Peyer's patch (tissue), 4 donors: ENCODE measurements around the gene LEMD1. TPM values are rescaled to one million over a fixed set of nuclear protein-coding genes. Genes with fewer than 3 reads are reported as not detected.

ENCODE experiments used
- DNase-seq, 3 donors: peaks; one replicate each; pipeline ENCODE4 v3.0.0-alpha.2; 2017 to 2019
- H3K27ac ChIP-seq, 4 donors: fragments of 200-600 bp; sonication (generic); one replicate each; pipeline ENCODE4 v1.5.1; 2016 to 2019
- H3K27me3 ChIP-seq, 2 donors: fragments of 200-600 bp; sonication (generic); one replicate each; pipeline ENCODE4 v1.5.1; 2019
- H3K36me3 ChIP-seq, 3 donors: fragments of 200-600 bp; sonication (generic); one replicate each; pipeline ENCODE4 v1.5.1; 2016 to 2019
- H3K4me1 ChIP-seq, 4 donors: fragments of 200-600 bp; sonication (generic); one replicate each; pipeline ENCODE4 v1.5.1; 2016 to 2019
- H3K4me3 ChIP-seq, 4 donors: fragments of 200-600 bp; sonication (generic); 1 replicate in 3 of 4; 2 replicates in 1 of 4; pipeline ENCODE4 v1.5.1; 2016 to 2019; ENCODE audit warnings: mild to moderate bottlenecking in 1 of 4
- H3K9me3 ChIP-seq, 4 donors: fragments of 200-600 bp; sonication (generic); one replicate each; pipeline ENCODE4 v1.5.1; 2016 to 2019; ENCODE audit warnings: mild to moderate bottlenecking in 1 of 4
- POLR2A ChIP-seq, 2 donors: fragments of 450-650 bp; IDR thresholded peaks; one replicate each; pipeline ENCODE4 v1.5.1; 2017; ENCODE audit warnings: antibody characterized with exemption in 2 of 2, mild to moderate bottlenecking in 2 of 2, moderate library complexity in 2 of 2
- total RNA-seq, 4 donors: library from RNA; depleted of rRNA; stranded (reverse); fragments of >200 nt; gene quantifications; one replicate each; pipeline ENCODE4 v1.1.0, GENCODE V29; 2016
- TF ChIP-seq, protein P1 (sequence below), 6 experiments: fragments of 450-650 bp in 4 of 6; fragments of 200-600 bp in 2 of 6; sonication (generic) in 1 of 6; IDR thresholded peaks; one replicate each; pipeline ENCODE4 v1.5.1; 2017 to 2019; ENCODE audit warnings: antibody characterized with exemption in 6 of 6, mild to moderate bottlenecking in 3 of 6, moderate library complexity in 1 of 6

LEMD1 gene
- total RNA-seq, 4 donors from 2014 or later = 2.4 to 3.7 TPM; not detected in 2

DNA sequence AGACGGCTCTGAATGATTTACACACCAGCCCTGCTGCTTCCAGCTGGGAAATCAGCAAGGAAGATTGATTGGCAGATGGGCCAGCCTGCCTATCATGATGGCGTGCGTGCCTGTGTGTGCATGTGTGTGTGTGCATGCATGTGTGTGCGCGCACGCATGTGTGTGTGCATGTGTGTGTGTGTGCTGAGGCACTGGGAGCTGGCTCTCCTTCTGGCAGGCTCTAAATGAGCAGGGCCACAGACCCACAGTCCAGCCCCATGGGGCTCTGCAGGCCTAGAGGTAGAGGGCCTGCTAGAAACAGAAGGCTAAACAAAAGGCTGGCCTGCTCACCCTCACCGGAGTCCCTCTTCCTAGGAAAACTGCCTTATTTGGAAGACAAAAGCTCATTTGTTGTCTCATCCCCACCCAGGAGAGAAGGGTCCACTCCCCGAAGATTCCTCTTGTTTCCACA, 71.1 kb downstream of the LEMD1 start:
- Histone ChIP-seq H3K36me3 (no peaks in the 10 kb centered on the region), H3K4me1 (peaks cover 0 to 13% (median 0%) of the 10 kb centered on the region in 4 donors), H3K4me3 (no peak overlapping the region), H3K27me3 (no peaks in the 10 kb centered on the region), H3K27ac (no peak overlapping the region), H3K9me3 (no peaks in the 10 kb centered on the region)
- DNase-seq = no peak
- TF ChIP-seq, protein P1, sequence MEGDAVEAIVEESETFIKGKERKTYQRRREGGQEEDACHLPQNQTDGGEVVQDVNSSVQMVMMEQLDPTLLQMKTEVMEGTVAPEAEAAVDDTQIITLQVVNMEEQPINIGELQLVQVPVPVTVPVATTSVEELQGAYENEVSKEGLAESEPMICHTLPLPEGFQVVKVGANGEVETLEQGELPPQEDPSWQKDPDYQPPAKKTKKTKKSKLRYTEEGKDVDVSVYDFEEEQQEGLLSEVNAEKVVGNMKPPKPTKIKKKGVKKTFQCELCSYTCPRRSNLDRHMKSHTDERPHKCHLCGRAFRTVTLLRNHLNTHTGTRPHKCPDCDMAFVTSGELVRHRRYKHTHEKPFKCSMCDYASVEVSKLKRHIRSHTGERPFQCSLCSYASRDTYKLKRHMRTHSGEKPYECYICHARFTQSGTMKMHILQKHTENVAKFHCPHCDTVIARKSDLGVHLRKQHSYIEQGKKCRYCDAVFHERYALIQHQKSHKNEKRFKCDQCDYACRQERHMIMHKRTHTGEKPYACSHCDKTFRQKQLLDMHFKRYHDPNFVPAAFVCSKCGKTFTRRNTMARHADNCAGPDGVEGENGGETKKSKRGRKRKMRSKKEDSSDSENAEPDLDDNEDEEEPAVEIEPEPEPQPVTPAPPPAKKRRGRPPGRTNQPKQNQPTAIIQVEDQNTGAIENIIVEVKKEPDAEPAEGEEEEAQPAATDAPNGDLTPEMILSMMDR (IDR thresholded peaks at IDR 0.05) = no peak
- no peak for TF ChIP-seq POLR2A (IDR thresholded peaks at IDR 0.05)

DNA sequence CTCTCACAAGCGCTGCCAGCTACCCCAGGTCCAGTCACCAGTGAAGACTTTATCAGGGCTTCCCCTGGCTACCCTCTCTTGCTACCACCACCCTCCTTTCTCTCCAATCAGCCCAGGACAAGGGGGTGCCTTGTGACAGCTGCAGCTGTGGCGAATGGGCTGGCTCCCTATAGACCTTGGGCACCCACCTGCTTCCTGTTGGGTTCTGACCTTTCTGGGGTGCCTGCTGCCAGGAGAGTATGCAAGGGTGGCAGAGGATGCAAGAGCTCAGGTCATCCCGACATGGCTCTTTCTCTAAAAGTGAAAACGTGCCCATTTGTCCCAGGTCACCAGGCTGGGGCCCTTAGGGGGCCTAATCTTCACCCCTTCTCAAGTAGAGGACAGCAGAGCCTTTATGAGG, 71.7 kb downstream of the LEMD1 start:
- peaks cover 0 to 8% (median 0%) of the 10 kb centered on the region in 4 donors for H3K4me1 ChIP-seq
- DNase-seq = peak in 1 of 3 donors; percentile 47
- H3K9me3 ChIP-seq = no peaks in the 10 kb centered on the region
- TF ChIP-seq POLR2A (IDR thresholded peaks at IDR 0.05) = no peak
- TF ChIP-seq, protein P1 (IDR thresholded peaks at IDR 0.05) = no peak
- H3K36me3 ChIP-seq = no peaks in the 10 kb centered on the region
- no peaks in the 10 kb centered on the region for H3K27me3 ChIP-seq
- no peak overlapping the region for H3K4me3 ChIP-seq
- no peak overlapping the region for H3K27ac ChIP-seq

DNA sequence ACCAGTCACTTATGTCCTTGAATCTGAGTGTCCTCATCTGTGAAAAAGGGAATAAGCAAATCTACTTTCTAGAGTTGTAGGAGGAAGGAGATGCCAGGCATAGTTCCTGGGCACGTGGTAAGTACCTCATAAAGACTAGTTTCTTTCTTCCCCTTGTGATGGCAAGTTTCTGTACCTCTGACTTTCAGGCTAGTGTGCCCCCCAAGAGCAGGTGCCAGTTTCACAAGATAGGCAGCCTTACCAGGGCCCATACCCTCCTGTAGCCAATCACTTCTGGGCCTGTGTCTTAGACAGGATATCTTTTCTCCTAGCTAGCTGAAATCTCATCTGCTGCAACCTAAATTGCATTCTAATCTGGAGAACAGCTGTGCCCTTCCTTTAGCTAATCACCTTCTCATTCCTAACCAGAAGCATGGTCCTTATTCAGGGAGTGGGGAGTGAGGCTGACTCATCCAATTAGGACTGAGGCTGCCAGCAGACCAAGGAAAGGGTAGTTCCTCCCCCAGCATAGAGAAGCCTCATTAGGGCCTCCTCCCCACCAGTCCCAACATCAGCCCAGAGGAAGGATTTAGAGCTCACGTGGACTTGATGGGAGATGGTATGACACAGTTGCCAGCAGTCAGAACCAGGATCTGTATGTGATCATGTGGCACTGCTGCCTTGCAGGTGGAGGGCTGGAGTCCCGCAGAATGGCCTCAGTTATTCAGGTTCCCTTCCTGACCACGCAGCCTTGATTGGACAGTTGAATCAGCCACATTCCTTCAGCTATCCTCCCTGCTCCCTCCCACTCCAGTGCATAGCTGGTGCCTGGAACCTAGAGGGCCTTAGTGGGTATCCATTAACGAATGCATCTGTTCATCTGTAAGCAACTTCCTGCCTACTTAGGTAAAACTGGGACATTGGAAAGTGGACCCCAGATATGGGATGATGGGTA, 73.0 kb downstream of the LEMD1 start:
- H3K27me3 ChIP-seq = peaks cover 0 to 11% of the 10 kb centered on the region in 2 donors

DNA sequence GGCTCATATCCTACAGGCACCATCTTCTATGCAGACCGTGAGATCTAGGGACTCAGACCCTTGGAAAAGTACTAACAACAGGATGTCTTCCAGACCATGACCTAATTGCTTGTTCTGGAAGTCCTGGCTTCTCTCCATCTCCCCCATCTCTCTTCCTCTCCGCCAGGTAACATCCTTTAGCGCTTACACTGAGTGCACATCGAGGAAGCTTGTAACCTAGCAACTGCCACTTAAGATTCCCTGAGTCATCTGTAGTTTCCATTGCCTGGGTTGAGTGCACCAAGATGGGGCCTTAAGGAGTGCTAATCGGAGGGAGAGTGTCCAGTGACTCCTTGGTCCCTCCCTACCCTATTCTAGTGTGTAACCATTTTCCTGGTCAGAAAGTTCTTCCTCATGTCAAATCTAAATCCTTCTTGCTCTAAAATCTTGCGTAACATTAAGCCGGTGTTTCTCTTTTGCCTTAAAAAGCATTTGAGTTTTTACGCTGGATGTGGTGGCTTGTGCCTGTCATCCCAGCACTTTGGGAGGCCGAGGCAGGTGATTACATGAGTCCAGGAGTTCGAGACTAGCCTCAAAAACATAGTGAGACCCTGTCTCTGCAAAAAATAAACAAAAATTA, 74.8 kb downstream of the LEMD1 start:
- peak in 1 of 3 donors; percentile 2 for DNase-seq
- peaks cover 0 to 14% (median 12%) of the 10 kb centered on the region in 4 donors for H3K4me1 ChIP-seq
- peaks cover 0 to 23% of the 10 kb centered on the region in 2 donors for H3K27me3 ChIP-seq
- H3K4me3 ChIP-seq = no peak overlapping the region
- H3K9me3 ChIP-seq = no peaks in the 10 kb centered on the region
- no peak for TF ChIP-seq POLR2A (IDR thresholded peaks at IDR 0.05)
- TF ChIP-seq, protein P1 (IDR thresholded peaks at IDR 0.05) = no peak
- H3K36me3 ChIP-seq = no peaks in the 10 kb centered on the region
- H3K27ac ChIP-seq = no peak overlapping the region

More for the DNA sequence above, 73.0 kb downstream of the LEMD1 start:
- no peak overlapping the region for H3K4me3 ChIP-seq
- peaks cover 0 to 8% (median 6%) of the 10 kb centered on the region in 4 donors for H3K4me1 ChIP-seq
- peak in 2 of 3 donors; percentile 29 to 37 for DNase-seq
- TF ChIP-seq, protein P1 (IDR thresholded peaks at IDR 0.05) = no peak
- TF ChIP-seq POLR2A (IDR thresholded peaks at IDR 0.05) = no peak
- peak overlapping the region in 1 of 4 donors; percentile 38 for H3K27ac ChIP-seq
- no peaks in the 10 kb centered on the region for H3K36me3 ChIP-seq
- H3K9me3 ChIP-seq = no peaks in the 10 kb centered on the region

DNA sequence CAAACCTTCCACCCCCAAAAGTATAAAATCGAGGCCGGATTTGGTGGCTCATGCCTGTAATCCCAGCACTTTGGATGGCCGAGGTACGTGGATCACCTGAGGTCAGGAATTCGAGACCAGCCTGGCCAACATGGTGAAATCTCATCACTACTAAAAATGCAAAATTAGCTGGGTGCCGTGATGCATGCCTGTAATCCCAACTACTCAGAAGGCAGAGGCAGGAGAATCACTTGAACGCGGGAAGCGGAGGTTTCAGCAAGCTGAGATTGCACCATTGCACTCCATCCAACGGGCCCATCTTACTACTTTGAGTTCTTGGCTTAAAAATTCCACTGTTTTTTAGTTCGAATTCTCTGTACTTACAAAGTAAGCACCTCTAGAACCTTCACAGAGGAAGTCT, 76.1 kb downstream of the LEMD1 start:
- peaks cover 0 to 14% (median 12%) of the 10 kb centered on the region in 4 donors for H3K4me1 ChIP-seq
- H3K27me3 ChIP-seq = peaks cover 0 to 23% of the 10 kb centered on the region in 2 donors
- DNase-seq = peak in 1 of 3 donors; percentile 8
- H3K27ac ChIP-seq = no peak overlapping the region
- no peak overlapping the region for H3K4me3 ChIP-seq
- H3K9me3 ChIP-seq = no peaks in the 10 kb centered on the region
- no peaks in the 10 kb centered on the region for H3K36me3 ChIP-seq
- no peak for TF ChIP-seq POLR2A (IDR thresholded peaks at IDR 0.05)
- TF ChIP-seq, protein P1 (IDR thresholded peaks at IDR 0.05) = no peak
